ENCODE data around the gene PRRG4. TPM values are rescaled to one million over a fixed set of nuclear protein-coding genes. Genes with fewer than 3 reads are reported as not detected.

Gene PRRG4
- total and polyA plus RNA-seq, 2 experiments from 2014 or later = 1.6 to 1.9 TPM

GRCh38 chr11:32836946-32837345, 7.2 kb downstream of the PRRG4 start:
- H3K27me3 ChIP-seq (ENCODE audit: insufficient read depth) = no peaks in the 10 kb centered on the region
- no peaks in the 10 kb centered on the region for H3F3A ChIP-seq (replicated peaks; ENCODE audit: low read depth)
- H3K4me2 ChIP-seq = no peak overlapping the region
- ATAC-seq (no peak), DNase-seq (ENCODE audit: low spot score) (no peak)
- no peaks in the 10 kb centered on the region for H3K9me2 ChIP-seq (ENCODE audit: insufficient read depth)
- H2AFZ ChIP-seq = no peak overlapping the region
- no peaks in the 10 kb centered on the region for H3K36me3 ChIP-seq (ENCODE audit: insufficient read depth)
- H3K27me3 Mint-ChIP-seq (ENCODE audit: insufficient read depth, low read depth, poor library complexity) = peaks cover 2% of the 10 kb centered on the region
- H3K4me3 ChIP-seq = no peak overlapping the region
- no peak overlapping the region for H3K27ac ChIP-seq (ENCODE audit: low read depth)
- no peaks in the 10 kb centered on the region for H3K9me3 Mint-ChIP-seq
- H3K4me1 Mint-ChIP-seq = peaks cover 11% of the 10 kb centered on the region; the same call in 2 of the 3 replicates
- no peak overlapping the region for H3K4me3 Mint-ChIP-seq
- no peak for TF ChIP-seq ZNF114 (CRISPR knock-in tag; IDR thresholded peaks at IDR 0.05)
- no peaks in the 10 kb centered on the region; the same call in 1 of the 2 replicates for H3K4me1 ChIP-seq (ENCODE audit: insufficient read depth)
- H3K79me2 ChIP-seq (replicated peaks; ENCODE audit: insufficient read depth) = no peaks in the 10 kb centered on the region
- no peaks in the 10 kb centered on the region for H4K20me1 ChIP-seq (replicated peaks; ENCODE audit: insufficient read depth)
- no peak overlapping the region for H3K27ac Mint-ChIP-seq
- no peaks in the 10 kb centered on the region for H3K36me3 Mint-ChIP-seq (ENCODE audit: low read depth)

DNA sequence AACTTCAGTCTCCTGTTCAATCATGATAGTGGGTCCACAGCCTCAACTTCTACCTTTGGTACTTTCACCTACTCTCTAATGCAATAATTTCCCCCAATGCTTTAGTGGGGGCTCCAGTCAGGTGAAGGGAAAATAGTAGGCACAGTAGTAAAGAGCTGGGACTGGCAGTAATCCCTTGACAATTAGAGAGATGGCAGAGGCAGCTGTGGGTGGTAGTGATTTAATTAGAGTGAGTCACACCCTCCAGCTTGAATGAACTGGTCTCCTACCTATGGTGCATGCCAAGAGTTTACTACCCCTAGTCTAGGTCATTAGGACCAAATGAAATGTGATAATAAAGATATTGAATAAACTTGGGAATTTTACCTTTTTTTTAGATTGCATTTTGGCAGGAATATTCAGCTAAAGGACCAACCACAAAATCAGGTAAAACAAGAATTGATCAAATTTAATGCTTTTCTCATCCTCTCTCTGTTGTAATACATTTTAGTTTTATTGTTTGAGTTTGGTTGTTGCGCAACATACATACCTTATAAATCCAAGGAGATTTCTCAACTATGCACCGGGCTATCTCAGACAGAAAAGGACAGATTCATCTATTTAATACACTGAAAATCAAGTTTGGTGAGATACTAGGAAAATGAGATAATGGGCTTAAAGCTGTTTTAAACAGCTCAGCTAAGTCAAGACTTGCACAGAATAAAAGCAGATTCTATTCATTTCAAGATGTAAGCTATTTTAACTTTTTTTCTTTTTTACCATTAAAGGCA, 9.0 kb downstream of the PRRG4 start:
- ATAC-seq (peak; percentile 34; the same call in 2 of the 3 replicates), DNase-seq (ENCODE audit: low spot score) (no peak)
- H3K4me1 ChIP-seq (ENCODE audit: insufficient read depth) = no peaks in the 10 kb centered on the region; the same call in 1 of the 2 replicates
- no peak overlapping the region for H2AFZ ChIP-seq
- no peak overlapping the region for H3K4me3 ChIP-seq
- H4K20me1 ChIP-seq (replicated peaks; ENCODE audit: insufficient read depth) = no peaks in the 10 kb centered on the region
- peaks cover 9% of the 10 kb centered on the region; the same call in 2 of the 3 replicates for H3K4me1 Mint-ChIP-seq
- no peaks in the 10 kb centered on the region for H3F3A ChIP-seq (replicated peaks; ENCODE audit: low read depth)
- H3K36me3 ChIP-seq (ENCODE audit: insufficient read depth) = no peaks in the 10 kb centered on the region
- H3K9me3 Mint-ChIP-seq = no peaks in the 10 kb centered on the region
- H3K27ac Mint-ChIP-seq = no peak overlapping the region
- H3K4me2 ChIP-seq = no peak overlapping the region
- H3K36me3 Mint-ChIP-seq (ENCODE audit: low read depth) = no peaks in the 10 kb centered on the region
- H3K27me3 ChIP-seq (ENCODE audit: insufficient read depth) = no peaks in the 10 kb centered on the region
- H3K27me3 Mint-ChIP-seq (ENCODE audit: insufficient read depth, low read depth, poor library complexity) = no peaks in the 10 kb centered on the region
- H3K9me2 ChIP-seq (ENCODE audit: insufficient read depth) = no peaks in the 10 kb centered on the region
- no peak overlapping the region for H3K4me3 Mint-ChIP-seq
- TF ChIP-seq JUNB (IDR thresholded peaks at IDR 0.05; ENCODE audit: unreplicated experiment) = no peak
- TF ChIP-seq EZH2phosphoT487 (IDR thresholded peaks at IDR 0.05; ENCODE audit: unreplicated experiment) = no peak
- no peak overlapping the region for H3K27ac ChIP-seq (ENCODE audit: low read depth)
- no peaks in the 10 kb centered on the region for H3K79me2 ChIP-seq (replicated peaks; ENCODE audit: insufficient read depth)

- Histone ChIP-seq H3K4me3 (no peak overlapping the region), H4K20me1 (replicated peaks; ENCODE audit: insufficient read depth) (no peaks in the 10 kb centered on the region), H3K27ac (ENCODE audit: low read depth) (no peak overlapping the region), H3K9me2 (ENCODE audit: insufficient read depth) (no peaks in the 10 kb centered on the region), H3K4me1 (ENCODE audit: insufficient read depth) (no peaks in the 10 kb centered on the region; the same call in 1 of the 2 replicates), H3K4me2 (no peak overlapping the region), H3F3A (replicated peaks; ENCODE audit: low read depth) (no peaks in the 10 kb centered on the region), H2AFZ (no peak overlapping the region), H3K36me3 (ENCODE audit: insufficient read depth) (no peaks in the 10 kb centered on the region), H3K79me2 (replicated peaks; ENCODE audit: insufficient read depth) (no peaks in the 10 kb centered on the region), H3K27me3 (ENCODE audit: insufficient read depth) (no peaks in the 10 kb centered on the region)
- Mint-ChIP-seq H3K4me1 (peaks cover 5% of the 10 kb centered on the region; the same call in 2 of the 3 replicates), H3K4me3 (no peak overlapping the region), H3K36me3 (ENCODE audit: low read depth) (no peaks in the 10 kb centered on the region), H3K27ac (no peak overlapping the region), H3K27me3 (ENCODE audit: insufficient read depth, low read depth, poor library complexity) (no peaks in the 10 kb centered on the region), H3K9me3 (no peaks in the 10 kb centered on the region)
- DNase-seq (ENCODE audit: low spot score) (no peak), ATAC-seq (no peak)
- no peak for TF ChIP-seq EZH2phosphoT487 (IDR thresholded peaks at IDR 0.05; ENCODE audit: unreplicated experiment)
- no peak for TF ChIP-seq ZNF331 (CRISPR knock-in tag; IDR thresholded peaks at IDR 0.05; ENCODE audit: low read depth)
- no peak for TF ChIP-seq STAT1 (IDR thresholded peaks at IDR 0.05; ENCODE audit: unreplicated experiment)
- TF ChIP-seq CREB1 (CRISPR knock-in tag; IDR thresholded peaks at IDR 0.05; ENCODE audit: low read depth) = no peak
- TF ChIP-seq, protein P1, sequence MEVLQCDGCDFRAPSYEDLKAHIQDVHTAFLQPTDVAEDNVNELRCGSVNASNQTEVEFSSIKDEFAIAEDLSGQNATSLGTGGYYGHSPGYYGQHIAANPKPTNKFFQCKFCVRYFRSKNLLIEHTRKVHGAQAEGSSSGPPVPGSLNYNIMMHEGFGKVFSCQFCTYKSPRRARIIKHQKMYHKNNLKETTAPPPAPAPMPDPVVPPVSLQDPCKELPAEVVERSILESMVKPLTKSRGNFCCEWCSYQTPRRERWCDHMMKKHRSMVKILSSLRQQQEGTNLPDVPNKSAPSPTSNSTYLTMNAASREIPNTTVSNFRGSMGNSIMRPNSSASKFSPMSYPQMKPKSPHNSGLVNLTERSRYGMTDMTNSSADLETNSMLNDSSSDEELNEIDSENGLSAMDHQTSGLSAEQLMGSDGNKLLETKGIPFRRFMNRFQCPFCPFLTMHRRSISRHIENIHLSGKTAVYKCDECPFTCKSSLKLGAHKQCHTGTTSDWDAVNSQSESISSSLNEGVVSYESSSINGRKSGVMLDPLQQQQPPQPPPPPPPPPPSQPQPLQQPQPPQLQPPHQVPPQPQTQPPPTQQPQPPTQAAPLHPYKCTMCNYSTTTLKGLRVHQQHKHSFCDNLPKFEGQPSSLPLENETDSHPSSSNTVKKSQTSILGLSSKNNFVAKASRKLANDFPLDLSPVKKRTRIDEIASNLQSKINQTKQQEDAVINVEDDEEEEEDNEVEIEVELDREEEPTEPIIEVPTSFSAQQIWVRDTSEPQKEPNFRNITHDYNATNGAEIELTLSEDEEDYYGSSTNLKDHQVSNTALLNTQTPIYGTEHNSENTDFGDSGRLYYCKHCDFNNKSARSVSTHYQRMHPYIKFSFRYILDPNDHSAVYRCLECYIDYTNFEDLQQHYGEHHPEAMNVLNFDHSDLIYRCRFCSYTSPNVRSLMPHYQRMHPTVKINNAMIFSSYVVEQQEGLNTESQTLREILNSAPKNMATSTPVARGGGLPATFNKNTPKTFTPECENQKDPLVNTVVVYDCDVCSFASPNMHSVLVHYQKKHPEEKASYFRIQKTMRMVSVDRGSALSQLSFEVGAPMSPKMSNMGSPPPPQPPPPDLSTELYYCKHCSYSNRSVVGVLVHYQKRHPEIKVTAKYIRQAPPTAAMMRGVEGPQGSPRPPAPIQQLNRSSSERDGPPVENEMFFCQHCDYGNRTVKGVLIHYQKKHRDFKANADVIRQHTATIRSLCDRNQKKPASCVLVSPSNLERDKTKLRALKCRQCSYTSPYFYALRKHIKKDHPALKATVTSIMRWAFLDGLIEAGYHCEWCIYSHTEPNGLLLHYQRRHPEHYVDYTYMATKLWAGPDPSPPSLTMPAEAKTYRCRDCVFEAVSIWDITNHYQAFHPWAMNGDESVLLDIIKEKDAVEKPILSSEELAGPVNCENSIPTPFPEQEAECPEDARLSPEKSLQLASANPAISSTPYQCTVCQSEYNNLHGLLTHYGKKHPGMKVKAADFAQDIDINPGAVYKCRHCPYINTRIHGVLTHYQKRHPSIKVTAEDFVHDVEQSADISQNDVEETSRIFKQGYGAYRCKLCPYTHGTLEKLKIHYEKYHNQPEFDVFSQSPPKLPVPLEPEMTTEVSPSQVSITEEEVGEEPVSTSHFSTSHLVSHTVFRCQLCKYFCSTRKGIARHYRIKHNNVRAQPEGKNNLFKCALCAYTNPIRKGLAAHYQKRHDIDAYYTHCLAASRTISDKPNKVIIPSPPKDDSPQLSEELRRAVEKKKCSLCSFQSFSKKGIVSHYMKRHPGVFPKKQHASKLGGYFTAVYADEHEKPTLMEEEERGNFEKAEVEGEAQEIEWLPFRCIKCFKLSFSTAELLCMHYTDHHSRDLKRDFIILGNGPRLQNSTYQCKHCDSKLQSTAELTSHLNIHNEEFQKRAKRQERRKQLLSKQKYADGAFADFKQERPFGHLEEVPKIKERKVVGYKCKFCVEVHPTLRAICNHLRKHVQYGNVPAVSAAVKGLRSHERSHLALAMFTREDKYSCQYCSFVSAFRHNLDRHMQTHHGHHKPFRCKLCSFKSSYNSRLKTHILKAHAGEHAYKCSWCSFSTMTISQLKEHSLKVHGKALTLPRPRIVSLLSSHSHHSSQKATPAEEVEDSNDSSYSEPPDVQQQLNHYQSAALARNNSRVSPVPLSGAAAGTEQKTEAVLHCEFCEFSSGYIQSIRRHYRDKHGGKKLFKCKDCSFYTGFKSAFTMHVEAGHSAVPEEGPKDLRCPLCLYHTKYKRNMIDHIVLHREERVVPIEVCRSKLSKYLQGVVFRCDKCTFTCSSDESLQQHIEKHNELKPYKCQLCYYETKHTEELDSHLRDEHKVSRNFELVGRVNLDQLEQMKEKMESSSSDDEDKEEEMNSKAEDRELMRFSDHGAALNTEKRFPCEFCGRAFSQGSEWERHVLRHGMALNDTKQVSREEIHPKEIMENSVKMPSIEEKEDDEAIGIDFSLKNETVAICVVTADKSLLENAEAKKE (CRISPR knock-in tag; IDR thresholded peaks at IDR 0.05) = no peak
- no peak for TF ChIP-seq EZH2 (IDR thresholded peaks at IDR 0.05; ENCODE audit: low read depth, unreplicated experiment)
- no peak for TF ChIP-seq JUNB (IDR thresholded peaks at IDR 0.05; ENCODE audit: unreplicated experiment)
- no peak for TF ChIP-seq ZNF114 (CRISPR knock-in tag; IDR thresholded peaks at IDR 0.05)
Measured at GRCh38 chr11:32839308-32839707, 9.6 kb downstream of the PRRG4 start.
